Neural progenitor cell (in vitro differentiated cells): ENCODE data around the gene HK1.
"Not testable (repeated sequence)": the region's sequence is repeated elsewhere in the genome, so short reads cannot be mapped to it uniquely, and the experiment has no call there.

Experiments used
- EZH2 ChIP-seq: fragments of 200-600 bp; sonication (generic); IDR thresholded peaks from 2 replicates; pipeline ENCODE4 v1.6.1; 2017; ENCODE audit warnings: antibody characterized with exemption, mild to moderate bottlenecking, moderate library complexity
- TF ChIP-seq, protein P1 (sequence below): fragments of 200-600 bp; sonication (generic); IDR thresholded peaks from 2 replicates; pipeline ENCODE4 v1.5.1; 2017; ENCODE audit warnings: antibody characterized with exemption, mild to moderate bottlenecking

DNA sequence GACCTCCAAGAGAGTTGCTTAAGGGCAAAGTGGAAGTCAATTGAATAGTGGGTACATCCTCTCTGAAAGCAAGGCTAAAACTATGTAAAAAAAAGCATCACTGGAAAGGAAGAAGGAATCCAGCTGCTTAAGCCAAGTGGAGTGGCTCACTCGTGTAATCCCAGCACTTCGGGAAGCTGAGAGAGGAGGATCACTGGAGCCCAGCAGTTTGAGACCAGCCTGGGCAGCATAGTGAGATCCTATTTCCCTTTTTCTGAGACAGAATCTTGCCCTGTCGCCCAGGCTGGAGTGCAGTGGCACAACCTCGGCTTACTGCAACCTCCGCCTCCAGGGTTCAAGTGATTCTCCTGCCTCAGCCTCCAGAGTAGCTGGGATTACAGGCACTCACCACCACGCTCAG is 6.1 kb downstream of the HK1 start:
- TF ChIP-seq, protein P1, sequence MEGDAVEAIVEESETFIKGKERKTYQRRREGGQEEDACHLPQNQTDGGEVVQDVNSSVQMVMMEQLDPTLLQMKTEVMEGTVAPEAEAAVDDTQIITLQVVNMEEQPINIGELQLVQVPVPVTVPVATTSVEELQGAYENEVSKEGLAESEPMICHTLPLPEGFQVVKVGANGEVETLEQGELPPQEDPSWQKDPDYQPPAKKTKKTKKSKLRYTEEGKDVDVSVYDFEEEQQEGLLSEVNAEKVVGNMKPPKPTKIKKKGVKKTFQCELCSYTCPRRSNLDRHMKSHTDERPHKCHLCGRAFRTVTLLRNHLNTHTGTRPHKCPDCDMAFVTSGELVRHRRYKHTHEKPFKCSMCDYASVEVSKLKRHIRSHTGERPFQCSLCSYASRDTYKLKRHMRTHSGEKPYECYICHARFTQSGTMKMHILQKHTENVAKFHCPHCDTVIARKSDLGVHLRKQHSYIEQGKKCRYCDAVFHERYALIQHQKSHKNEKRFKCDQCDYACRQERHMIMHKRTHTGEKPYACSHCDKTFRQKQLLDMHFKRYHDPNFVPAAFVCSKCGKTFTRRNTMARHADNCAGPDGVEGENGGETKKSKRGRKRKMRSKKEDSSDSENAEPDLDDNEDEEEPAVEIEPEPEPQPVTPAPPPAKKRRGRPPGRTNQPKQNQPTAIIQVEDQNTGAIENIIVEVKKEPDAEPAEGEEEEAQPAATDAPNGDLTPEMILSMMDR, result not testable (repeated sequence)
- TF ChIP-seq EZH2, result not testable (repeated sequence)
